NOMO-1 treated with dmso at 0.1 percent for 144 hours (cell line): ENCODE measurements around the gene SHROOM4.

Experiments used
- DNase-seq: peaks from one replicate; lab custom pipeline; 2025; ENCODE audit not compliant: unreplicated experiment; lab: John Stamatoyannopoulos, UW

Gene SHROOM4

GRCh38 chrX:50622751-50623150, 191.2 kb downstream of the SHROOM4 start:
- DNase-seq = no peak

GRCh38 chrX:50618788-50619558, 195.0 kb downstream of the SHROOM4 start:
- no peak for DNase-seq

DNA sequence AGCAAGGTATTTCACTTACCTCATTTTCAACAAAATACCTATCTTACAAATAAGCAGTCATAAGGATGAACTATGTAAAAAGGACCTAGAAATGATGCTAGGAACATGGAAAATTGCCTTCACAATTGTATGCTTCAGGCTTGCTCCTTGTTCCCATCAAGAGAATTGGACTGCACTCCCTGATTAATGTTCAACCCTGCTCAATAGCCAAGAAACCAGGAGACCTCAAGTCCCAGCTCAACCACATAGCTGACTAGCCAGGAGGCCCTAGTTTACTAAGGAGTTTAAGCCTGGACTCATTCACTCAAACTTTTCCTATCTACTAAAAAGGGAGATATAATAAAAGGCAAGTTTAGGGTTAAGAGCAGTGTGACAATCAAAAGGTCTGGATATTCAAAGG, 196.8 kb downstream of the SHROOM4 start:
- no peak for DNase-seq

GRCh38 chrX:50615570-50616158, 198.3 kb downstream of the SHROOM4 start:
- no peak for DNase-seq

DNA sequence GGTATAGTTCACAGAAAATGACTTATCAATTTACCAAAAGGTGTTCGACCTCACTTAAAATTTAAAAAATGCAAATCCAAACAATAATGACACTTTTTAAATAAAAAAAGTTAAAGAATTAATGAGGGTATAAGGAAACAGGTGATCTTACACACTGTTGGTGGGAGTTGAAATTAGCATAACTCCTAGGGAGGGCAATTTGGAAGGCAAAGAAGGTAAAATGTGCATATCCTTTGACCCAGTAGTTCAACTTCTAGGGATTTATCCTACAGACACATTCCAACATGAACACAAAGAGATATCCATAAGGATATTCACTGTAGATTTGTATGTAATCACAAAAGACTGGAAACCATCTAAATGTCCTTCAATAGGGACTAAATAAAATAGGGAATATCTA, 199.5 kb downstream of the SHROOM4 start:
- no peak for DNase-seq

DNA sequence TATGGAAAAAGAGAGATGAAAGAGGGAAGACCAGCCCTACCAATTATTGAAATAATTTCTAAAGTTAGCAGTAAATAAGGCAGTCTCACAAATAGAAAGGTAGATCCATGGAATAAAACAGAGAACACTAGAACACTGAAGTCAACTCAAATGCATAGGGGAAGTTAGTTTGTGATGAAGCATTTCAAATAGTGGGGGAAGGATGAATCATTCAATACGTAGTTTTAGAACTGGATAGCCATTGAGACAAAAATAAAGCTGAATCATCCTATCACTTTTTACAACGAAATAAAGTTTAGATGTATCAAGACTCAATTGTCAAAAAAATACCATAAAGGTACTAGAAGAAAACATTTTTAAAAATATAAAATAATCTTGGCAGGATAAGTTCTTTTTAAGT, 200.1 kb downstream of the SHROOM4 start:
- no peak for DNase-seq

- no peak for DNase-seq
Measured at GRCh38 chrX:50609796-50610195, 204.2 kb downstream of the SHROOM4 start.

- no peak for DNase-seq
Measured at GRCh38 chrX:50606300-50606950, 207.6 kb downstream of the SHROOM4 start.

DNA sequence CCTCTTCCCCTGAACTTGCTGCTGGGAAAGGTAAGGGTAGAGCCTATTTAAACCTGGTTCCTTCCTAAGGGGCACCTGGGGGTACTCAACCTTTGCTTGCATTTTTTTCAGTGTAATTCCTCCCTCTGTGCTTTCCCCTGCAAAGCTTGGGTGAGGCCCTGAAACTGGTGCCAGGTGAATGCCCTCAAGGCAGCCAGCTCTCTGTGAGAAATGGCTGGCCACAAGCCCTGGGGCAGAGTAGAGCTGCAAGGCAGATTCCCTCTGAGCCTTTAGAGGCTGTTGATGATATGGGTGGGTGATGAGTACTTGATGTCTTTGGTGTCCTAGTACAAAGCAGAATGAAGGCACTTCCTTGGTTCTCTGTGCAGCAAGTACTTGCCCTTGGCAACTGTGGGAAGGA, 217.9 kb downstream of the SHROOM4 start:
- no peak for DNase-seq

- no peak for DNase-seq
Measured at GRCh38 chrX:50594788-50595187, 219.2 kb downstream of the SHROOM4 start.

DNA sequence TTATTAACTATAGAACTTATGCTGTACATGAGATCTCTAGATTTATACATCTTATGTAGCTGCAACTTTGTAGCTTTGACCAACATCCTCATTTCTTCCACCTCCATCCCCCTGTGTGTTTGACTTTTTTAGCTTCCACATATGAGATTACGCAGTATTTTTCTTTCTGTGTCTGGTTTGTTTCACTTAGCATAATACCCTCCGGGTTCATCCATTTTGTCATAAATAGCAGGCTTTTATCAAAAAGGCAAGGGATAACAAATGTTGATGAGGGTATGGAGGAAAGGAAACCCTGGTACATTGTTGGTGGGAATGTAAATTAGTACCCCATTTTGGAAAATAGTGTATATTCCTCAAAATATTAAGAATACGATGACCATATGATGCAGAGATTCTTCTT, 227.0 kb downstream of the SHROOM4 start:
- DNase-seq = no peak

GRCh38 chrX:50586407-50586806, 227.6 kb downstream of the SHROOM4 start:
- no peak for DNase-seq

DNA sequence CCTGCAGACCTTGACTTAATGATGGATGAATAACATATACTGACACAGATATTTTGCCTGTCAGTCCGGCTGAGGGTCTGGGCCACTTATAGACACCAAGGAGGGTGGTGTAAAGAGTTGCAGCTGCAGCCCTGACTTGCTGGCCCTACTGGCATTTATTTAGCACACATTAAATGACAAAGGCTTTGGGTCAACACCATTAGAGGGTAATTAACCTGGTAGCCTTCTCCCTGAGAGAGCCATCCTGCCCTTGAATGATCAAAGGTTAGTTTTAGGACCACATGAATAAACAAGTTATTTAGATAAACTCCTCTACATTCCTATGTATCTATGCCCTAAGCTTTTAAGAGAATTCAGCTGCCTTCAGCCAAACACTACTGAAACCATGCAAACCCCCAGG, 232.6 kb downstream of the SHROOM4 start:
- no peak for DNase-seq

- peak; percentile 36 for DNase-seq
Measured at GRCh38 chrX:50579955-50580354, 234.0 kb downstream of the SHROOM4 start.

DNA sequence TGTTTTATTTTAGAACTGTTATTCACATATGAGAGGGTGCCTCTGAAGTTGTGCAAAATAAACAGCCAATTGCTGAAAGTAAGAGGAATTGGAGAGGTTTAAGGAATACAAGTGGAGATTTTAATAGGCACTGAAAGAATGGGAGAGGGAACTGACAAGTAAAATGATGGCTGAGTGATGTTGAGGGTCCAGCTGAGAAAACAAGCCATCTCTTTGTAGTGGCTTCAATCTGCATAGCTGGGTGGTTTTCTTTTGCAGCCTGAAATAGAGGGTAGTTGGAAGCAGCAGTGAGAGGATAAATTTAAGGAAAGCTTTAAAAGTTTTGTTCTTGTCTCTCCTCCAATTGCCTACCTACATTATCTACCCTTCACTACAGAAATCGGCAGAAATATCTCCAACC, 236.7 kb downstream of the SHROOM4 start:
- no peak for DNase-seq

DNA sequence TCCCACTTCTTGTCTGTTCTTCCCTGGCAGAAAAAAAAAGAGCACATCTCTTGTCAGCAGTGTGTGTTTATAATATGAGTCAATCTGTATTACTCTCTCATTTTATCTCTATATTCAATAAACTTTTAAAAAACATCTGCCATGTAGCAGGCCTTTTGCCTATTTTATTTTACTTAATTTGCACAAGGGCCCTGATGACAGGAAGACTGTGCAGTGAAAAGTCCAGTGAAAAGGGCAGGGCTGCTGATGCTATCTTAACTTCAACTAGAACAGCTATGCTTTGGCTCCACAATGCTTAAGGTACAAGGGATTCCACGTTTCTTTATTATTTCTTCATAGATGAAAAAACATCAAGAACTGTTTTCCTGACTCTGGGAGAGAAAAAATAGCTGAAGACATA, 246.4 kb downstream of the SHROOM4 start:
- DNase-seq = no peak

GRCh38 chrX:50565718-50566117, 248.3 kb downstream of the SHROOM4 start:
- DNase-seq = no peak
